A549 (cell line): ENCODE measurements around the gene SDC3. TPM values are rescaled to one million over a fixed set of nuclear protein-coding genes. Genes with fewer than 3 reads are reported as not detected.
A peak's percentile ranks its signal among the peaks of the same experiment; 100 is the strongest.

ENCODE experiments used
- ATAC-seq, 2 experiments: fragments of 200-7000 bp in 1 of 2; fragments of >200 bp in 1 of 2; cut with Nextera tagmentation in 1 of 2; cut with Tn5 transposase in 1 of 2; 3 replicates each; pipeline versions ENCODE4 v1.8.0 to v1.9.1; 2018 to 2020; ENCODE audit warnings: mild to moderate bottlenecking in 1 of 2, moderate library complexity in 1 of 2
- CTCF ChIA-PET: fragments of 300-600 bp; sonication (Branson Sonifier 250); formaldehyde crosslinking; extraction: SDS; loops from one replicate; lab custom pipeline; 2021; ENCODE audit warnings: antibody characterized with exemption, inconsistent platforms; lab: Yijun Ruan, JAX
- POLR2A ChIA-PET: fragments of 350-600 bp; formaldehyde crosslinking; extraction: SDS; loops from one replicate; lab custom pipeline; 2021; ENCODE audit warnings: antibody characterized with exemption, inconsistent platforms; lab: Yijun Ruan, JAX
- DNase-seq, 2 experiments: peaks; one replicate each; pipeline versions ENCODE4 v3.0.0 to v3.0.0-alpha.2; 2011 to 2016; ENCODE audit warnings: low read depth in 1 of 2, low spot score in 1 of 2
- FAIRE-seq: peaks from 2 replicates; lab custom pipeline; 2011; peaks lifted over from hg19 to GRCh38; lab: Jason Lieb, UNC
- H3K27ac ChIP-seq, 2 experiments: fragments of >200 bp; sonication (Bioruptor Twin); formaldehyde crosslinking; 3 replicates each; pipeline ENCODE4 v1.5.1; 2016 to 2017
- H3K4me1 ChIP-seq: fragments of >200 bp; sonication (Bioruptor Twin); formaldehyde crosslinking; 3 replicates; pipeline ENCODE4 v1.6.1; 2016
- H3K4me2 ChIP-seq: fragments of >200 bp; sonication (Bioruptor Twin); formaldehyde crosslinking; 3 replicates; pipeline ENCODE4 v1.6.1; 2016
- H3K4me3 ChIP-seq: fragments of >200 bp; sonication (Bioruptor Twin); formaldehyde crosslinking; 3 replicates; pipeline ENCODE4 v1.5.1; 2016
- H3K9me3 ChIP-seq: fragments of >200 bp; sonication (Bioruptor Twin); formaldehyde crosslinking; 3 replicates; pipeline ENCODE4 v1.6.1; 2016
- CBX8 ChIP-seq: fragments of 200-600 bp; sonication (generic); IDR thresholded peaks from 2 replicates; pipeline ENCODE4 v1.6.1; 2016
- FOXS1 ChIP-seq: fragments of 250-450 bp; sonication (Bioruptor Pico); IDR thresholded peaks from 2 replicates; pipeline ENCODE4 v1.5.0; 2020; ENCODE audit warnings: mild to moderate bottlenecking, moderate library complexity
- GATA3 ChIP-seq: IDR thresholded peaks from 2 replicates; pipeline ENCODE4 v1.6.1; 2012; ENCODE audit warnings: borderline replicate concordance
- HDAC2 ChIP-seq: fragments of 200-600 bp; sonication (generic); IDR thresholded peaks from 2 replicates; pipeline ENCODE4 v1.6.1; 2016
- MAZ ChIP-seq: fragments of 150-350 bp; IDR thresholded peaks from 2 replicates; pipeline ENCODE4 v1.6.1; 2014; ENCODE audit warnings: antibody characterized with exemption, low read depth, low read length, borderline replicate concordance
- NPAS2 ChIP-seq: fragments of 250-450 bp; sonication (Bioruptor Pico); IDR thresholded peaks from 2 replicates; pipeline ENCODE4 v1.8.0; 2022; ENCODE audit warnings: mild to moderate bottlenecking, moderate library complexity, borderline replicate concordance
- POLR2A ChIP-seq: IDR thresholded peaks from 2 replicates; pipeline ENCODE4 v1.6.1; 2012; ENCODE audit warnings: mild to moderate bottlenecking, low read length
- RAD21 ChIP-seq, 2 experiments: fragments of >200 bp in 1 of 2; sonication (Bioruptor Twin) in 1 of 2; formaldehyde crosslinking in 1 of 2; IDR thresholded peaks in 1 of 2; conservative IDR thresholded peaks in 1 of 2; 2 replicates in 1 of 2; 3 replicates in 1 of 2; pipeline ENCODE4 v1.6.1; 2012 to 2018; ENCODE audit warnings: inconsistent platforms in 1 of 2
- RARB ChIP-seq: fragments of 250-450 bp; sonication (Bioruptor Pico); IDR thresholded peaks from 2 replicates; pipeline ENCODE4 v1.8.0; 2021; ENCODE audit warnings: mild to moderate bottlenecking, moderate library complexity
- RFX5 ChIP-seq: fragments of 450-650 bp; IDR thresholded peaks from 2 replicates; pipeline ENCODE4 v1.7.1; 2014; ENCODE audit warnings: antibody characterized with exemption, mild to moderate bottlenecking, moderate library complexity
- SMC3 ChIP-seq: fragments of >200 bp; sonication (Bioruptor Twin); formaldehyde crosslinking; IDR thresholded peaks from 3 replicates; pipeline ENCODE4 v1.6.1; 2018; ENCODE audit warnings: inconsistent platforms
- TP53 ChIP-seq: fragments of 250-450 bp; sonication (Bioruptor Pico); IDR thresholded peaks from 2 replicates; pipeline ENCODE4 v1.5.0; 2021; ENCODE audit warnings: mild to moderate bottlenecking, moderate library complexity
- ZNF302 ChIP-seq: fragments of 250-450 bp; sonication (Bioruptor Pico); IDR thresholded peaks from 2 replicates; pipeline ENCODE4 v1.9.0; 2021; ENCODE audit warnings: inconsistent platforms, mild to moderate bottlenecking, moderate library complexity
- WGBS: methylation state at CpG from one replicate; pipeline ENCODE4 v1.1.6; 2017; ENCODE audit errors: missing lambda C conversion rate; 5-methylcytosine and 5-hydroxymethylcytosine counted together
- polyA plus RNA-seq, 4 experiments: library from polyadenylated mRNA; depleted of rRNA in 3 of 4; stranded (reverse); fragments of >200 nt; fragmentation: RNase III in 1 of 4; extraction: RNeasy Plus Mini Kit Qiagen cat#74134 plus additional on column Dnase treatment in 1 of 4; gene quantifications; 2 replicates in 3 of 4; 3 replicates in 1 of 4; pipeline ENCODE4 v1.2.3, GENCODE V29; 2011 to 2017
- TF ChIP-seq, protein P1 (sequence below): fragments of >200 bp; sonication (Bioruptor Twin); formaldehyde crosslinking; IDR thresholded peaks from 3 replicates; pipeline ENCODE4 v1.5.1; 2016
- TF ChIP-seq, protein P2 (sequence below): fragments of 250-450 bp; sonication (Bioruptor Pico); IDR thresholded peaks from 2 replicates; pipeline ENCODE4 v1.5.0; 2021; ENCODE audit warnings: mild to moderate bottlenecking, moderate library complexity, borderline replicate concordance
- TF ChIP-seq, protein P3 (sequence below): IDR thresholded peaks from 2 replicates; pipeline ENCODE4 v1.6.1; 2012

Gene SDC3
- polyA plus RNA-seq, 2 of the 4 experiments (the other 2 are of a cell fraction): 2.0 to 8.9 TPM

DNA sequence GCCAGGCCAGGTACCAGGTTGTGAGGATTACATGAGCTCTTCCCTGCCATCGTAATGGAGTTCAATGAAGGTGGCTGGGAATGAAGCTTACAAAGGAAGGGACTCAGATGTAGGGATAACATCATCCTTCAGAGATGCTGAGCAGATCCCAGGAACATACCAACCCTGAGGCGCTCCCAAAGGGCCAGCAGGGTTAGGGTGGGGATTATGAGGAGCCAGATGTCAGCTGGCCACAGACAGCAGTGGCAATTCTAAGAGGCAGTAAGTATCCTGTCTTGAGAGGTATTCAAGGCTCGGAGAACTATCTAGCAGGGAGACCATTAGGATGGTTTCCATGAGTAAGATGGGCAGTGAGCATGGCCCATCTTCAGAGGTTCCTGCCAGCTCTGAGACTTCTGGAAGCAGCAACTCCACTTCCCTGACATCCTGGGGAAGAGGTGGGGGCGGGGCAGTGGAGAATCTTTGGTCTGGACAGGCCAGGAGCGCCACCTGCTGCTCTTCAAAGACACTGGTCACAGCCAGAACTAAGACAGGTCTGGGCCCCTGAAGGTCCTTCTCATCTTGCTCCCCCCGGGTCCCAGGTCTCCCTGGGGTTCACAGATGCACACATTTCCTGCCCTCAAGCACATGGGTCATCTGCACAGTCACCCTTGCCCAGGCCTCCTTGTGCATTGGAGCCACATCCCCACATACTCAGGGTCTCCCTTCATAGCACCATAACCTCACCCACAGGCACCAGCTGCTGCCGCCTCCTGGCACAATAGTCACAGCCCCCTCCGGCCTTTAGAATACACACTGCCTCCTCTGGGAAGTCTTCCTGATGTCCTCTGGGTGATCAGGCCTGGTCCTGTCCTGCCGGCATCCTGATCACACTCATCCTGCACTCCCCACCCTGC, 2.7 kb upstream of the SDC3 start:
- WGBS: 42% methylated on average over 8 of the region's 9 CpGs
- TF ChIP-seq SMC3: peak; percentile 98
- TF ChIP-seq, protein P1, sequence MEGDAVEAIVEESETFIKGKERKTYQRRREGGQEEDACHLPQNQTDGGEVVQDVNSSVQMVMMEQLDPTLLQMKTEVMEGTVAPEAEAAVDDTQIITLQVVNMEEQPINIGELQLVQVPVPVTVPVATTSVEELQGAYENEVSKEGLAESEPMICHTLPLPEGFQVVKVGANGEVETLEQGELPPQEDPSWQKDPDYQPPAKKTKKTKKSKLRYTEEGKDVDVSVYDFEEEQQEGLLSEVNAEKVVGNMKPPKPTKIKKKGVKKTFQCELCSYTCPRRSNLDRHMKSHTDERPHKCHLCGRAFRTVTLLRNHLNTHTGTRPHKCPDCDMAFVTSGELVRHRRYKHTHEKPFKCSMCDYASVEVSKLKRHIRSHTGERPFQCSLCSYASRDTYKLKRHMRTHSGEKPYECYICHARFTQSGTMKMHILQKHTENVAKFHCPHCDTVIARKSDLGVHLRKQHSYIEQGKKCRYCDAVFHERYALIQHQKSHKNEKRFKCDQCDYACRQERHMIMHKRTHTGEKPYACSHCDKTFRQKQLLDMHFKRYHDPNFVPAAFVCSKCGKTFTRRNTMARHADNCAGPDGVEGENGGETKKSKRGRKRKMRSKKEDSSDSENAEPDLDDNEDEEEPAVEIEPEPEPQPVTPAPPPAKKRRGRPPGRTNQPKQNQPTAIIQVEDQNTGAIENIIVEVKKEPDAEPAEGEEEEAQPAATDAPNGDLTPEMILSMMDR: peak; percentile 76
- TF ChIP-seq CBX8: no peak
- TF ChIP-seq, protein P2, sequence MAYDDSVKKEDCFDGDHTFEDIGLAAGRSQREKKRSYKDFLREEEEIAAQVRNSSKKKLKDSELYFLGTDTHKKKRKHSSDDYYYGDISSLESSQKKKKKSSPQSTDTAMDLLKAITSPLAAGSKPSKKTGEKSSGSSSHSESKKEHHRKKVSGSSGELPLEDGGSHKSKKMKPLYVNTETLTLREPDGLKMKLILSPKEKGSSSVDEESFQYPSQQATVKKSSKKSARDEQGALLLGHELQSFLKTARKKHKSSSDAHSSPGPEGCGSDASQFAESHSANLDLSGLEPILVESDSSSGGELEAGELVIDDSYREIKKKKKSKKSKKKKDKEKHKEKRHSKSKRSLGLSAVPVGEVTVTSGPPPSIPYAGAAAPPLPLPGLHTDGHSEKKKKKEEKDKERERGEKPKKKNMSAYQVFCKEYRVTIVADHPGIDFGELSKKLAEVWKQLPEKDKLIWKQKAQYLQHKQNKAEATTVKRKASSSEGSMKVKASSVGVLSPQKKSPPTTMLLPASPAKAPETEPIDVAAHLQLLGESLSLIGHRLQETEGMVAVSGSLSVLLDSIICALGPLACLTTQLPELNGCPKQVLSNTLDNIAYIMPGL (CRISPR knock-in tag): no peak
- TF ChIP-seq RAD21 (conservative IDR thresholded peaks at IDR 0.05 in 1 of 2, IDR thresholded peaks at IDR 0.05 in 1 of 2): peak; percentile 94 to 97
- no peak for TF ChIP-seq TP53
- ChIA-PET CTCF (interaction anchor here (0.6 to 8.6 kb wide), 44 partner anchors 9 to 1016 kb away, joined by 3 to 743 read pairs (median 5); partner anchors contain the start of gene MATN1), POLR2A (interaction anchor here (0.8 to 1.5 kb wide), 2 partner anchors 110 to 193 kb away, joined by 4 read pairs; no protein-coding TSS in a partner anchor)
- Histone ChIP-seq H3K4me3 (no peak overlapping the region), H3K27ac (no peak overlapping the region), H3K4me2 (no peak overlapping the region), H3K9me3 (no peaks in the 10 kb centered on the region), H3K4me1 (peaks cover 13% of the 10 kb centered on the region)
- FAIRE-seq (no peak), ATAC-seq (peak; percentile 75 to 87), DNase-seq (peak; percentile 74 to 81)

DNA sequence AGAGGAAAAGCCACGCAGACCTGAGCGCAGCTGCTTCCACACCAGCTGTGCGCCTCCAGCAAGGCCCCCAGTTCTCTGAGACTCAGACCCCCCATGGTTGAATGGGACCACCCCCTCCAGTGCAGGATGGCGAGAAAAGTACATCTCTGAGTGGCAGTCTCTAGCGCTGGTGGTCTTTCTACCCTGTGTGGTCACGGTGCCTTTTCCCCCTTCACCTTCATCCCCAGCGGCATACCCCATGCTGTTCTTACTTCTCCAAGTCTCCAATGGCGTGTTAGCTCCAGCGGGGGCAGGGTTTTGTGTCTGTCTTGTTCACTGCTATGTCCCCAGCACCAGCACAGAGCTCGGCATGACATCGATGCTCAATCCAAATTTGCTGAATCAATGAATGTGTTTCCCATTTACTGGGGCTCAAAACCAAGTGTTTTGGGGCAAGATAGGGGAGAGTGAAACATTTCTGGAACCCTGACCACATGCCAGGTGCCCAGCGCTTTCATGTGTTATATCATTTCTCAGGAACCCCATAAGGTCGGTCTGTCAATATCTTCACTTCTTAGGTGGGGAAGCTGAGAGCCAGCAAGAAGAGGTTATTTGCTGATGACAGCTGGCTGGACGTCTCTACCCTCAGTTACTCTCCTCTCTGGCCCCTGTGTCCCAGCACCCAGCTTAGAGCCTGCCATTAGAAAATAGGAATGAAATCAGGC, 959 bp upstream of the SDC3 start:
- CTCF ChIA-PET: interaction anchor here (0.8 to 8.6 kb wide), 6 partner anchors 8 to 189 kb away, joined by 3 to 743 read pairs (median 22); no protein-coding TSS in a partner anchor
- Histone ChIP-seq H3K4me2 (peak overlapping the region; percentile 97), H3K4me3 (peak overlapping the region; percentile 57; the same call in 2 of the 3 replicates), H3K9me3 (no peaks in the 10 kb centered on the region), H3K27ac (peak overlapping the region; percentile 72 to 94; a peak in 5 of 6 replicates), H3K4me1 (peaks cover 13% of the 10 kb centered on the region)
- POLR2A ChIA-PET: interaction anchor here (0.6 kb wide), 1 partner anchor 107 kb away, joined by 7 read pairs; no protein-coding TSS in a partner anchor
- TF ChIP-seq POLR2A (no peak), FOXS1 (CRISPR knock-in tag) (no peak), ZNF302 (CRISPR knock-in tag) (no peak)
- DNase-seq (no peak), ATAC-seq (no peak), FAIRE-seq (no peak)
- WGBS: 94% methylated on average over 10 of the region's 14 CpGs

DNA sequence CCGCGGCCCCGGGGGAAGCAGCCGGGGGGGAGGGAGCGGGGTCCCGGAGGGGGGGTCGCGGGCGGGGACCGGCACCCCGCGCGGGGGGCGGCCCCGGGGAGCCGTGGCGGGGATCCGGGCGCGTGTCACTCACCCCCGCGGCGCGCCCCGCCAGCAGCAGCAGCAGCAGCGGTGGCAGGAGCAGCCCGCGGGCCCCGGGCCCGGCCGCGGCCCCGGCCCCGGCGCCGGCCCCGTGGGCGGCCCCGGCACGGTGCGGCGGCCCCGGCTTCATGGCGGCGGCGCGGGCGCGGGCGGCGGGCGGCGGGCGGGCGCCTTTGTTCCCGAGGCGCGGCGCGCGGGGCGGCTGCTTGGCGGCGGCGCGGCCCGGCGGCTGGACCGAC, 252 bp downstream of the SDC3 start:
- no peak for FAIRE-seq
- H3K4me2 ChIP-seq: peak overlapping the region; percentile 91
- TF ChIP-seq, protein P3, sequence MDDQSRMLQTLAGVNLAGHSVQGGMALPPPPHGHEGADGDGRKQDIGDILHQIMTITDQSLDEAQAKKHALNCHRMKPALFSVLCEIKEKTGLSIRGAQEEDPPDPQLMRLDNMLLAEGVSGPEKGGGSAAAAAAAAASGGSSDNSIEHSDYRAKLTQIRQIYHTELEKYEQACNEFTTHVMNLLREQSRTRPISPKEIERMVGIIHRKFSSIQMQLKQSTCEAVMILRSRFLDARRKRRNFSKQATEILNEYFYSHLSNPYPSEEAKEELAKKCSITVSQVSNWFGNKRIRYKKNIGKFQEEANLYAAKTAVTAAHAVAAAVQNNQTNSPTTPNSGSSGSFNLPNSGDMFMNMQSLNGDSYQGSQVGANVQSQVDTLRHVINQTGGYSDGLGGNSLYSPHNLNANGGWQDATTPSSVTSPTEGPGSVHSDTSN: no peak
- TF ChIP-seq NPAS2 (CRISPR knock-in tag) (no peak), HDAC2 (no peak), RFX5 (no peak), GATA3 (no peak), RARB (CRISPR knock-in tag) (no peak), MAZ (no peak)
- H3K9me3 ChIP-seq: no peaks in the 10 kb centered on the region
- POLR2A ChIA-PET: no interaction called here
- no CpG with 5 or more reads among the region's 69 CpGs for WGBS
- peak overlapping the region; percentile 57 for H3K4me3 ChIP-seq
- peaks cover 16% of the 10 kb centered on the region for H3K4me1 ChIP-seq
- DNase-seq: no peak
- H3K27ac ChIP-seq: peak overlapping the region; percentile 72 to 94
- CTCF ChIA-PET: interaction anchor here (1.9 to 8.6 kb wide), 2 partner anchors 113 to 189 kb away, joined by 5 to 743 read pairs; no protein-coding TSS in a partner anchor
- no peak for ATAC-seq
